GM19193 (cell line): Measurements from ENCODE around the gene CHML.

Experiments
- POLR2A ChIP-seq: IDR thresholded peaks from 4 replicates; pipeline ENCODE4 v1.6.1; 2011; ENCODE audit not compliant: insufficient read depth, insufficient read length; ENCODE audit errors: extremely low read depth

Gene CHML

GRCh38 chr1:241636291-241636690, 3.9 kb downstream of the CHML start:
- TF ChIP-seq POLR2A = no peak

GRCh38 chr1:241635556-241636152, 4.5 kb downstream of the CHML start:
- no peak for TF ChIP-seq POLR2A

DNA sequence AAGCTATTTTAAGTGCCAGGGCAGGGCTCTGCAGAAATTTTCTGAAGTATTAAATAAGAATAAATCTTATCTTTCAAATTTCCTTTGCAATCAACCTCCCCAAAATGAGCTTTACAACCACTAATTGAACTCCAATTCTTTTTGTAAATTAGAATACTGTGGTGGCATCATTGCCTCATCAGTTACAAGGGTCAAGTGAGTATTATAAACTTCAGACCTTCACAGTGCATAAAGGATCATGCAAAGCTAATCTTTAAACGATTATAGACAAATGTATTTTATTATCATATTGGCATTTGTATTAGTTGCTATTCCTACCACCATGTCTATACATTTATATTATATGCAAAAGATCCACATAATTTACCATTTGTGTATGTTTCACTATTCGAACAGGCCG, 7.2 kb downstream of the CHML start:
- no peak for TF ChIP-seq POLR2A

- no peak for TF ChIP-seq POLR2A
Measured at GRCh38 chr1:241631674-241632073, 8.5 kb downstream of the CHML start.

DNA sequence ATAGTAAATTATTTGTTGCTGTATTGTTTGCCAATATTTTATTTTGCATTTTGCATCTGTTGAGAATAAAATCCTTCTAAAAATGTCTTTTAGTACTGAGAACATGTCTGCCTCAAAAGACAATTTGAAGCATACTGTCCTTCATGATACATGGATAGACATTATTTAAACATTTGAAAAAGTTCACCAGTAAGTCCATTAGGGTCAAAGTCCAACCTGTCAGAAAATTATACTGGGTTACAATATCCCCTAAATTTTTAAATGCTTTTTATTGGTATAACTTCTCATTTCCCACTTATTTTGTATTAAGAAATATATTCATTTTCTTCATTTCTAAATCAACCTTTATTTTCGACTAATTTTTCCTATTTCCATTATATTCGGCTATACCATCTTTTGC, 9.3 kb downstream of the CHML start:
- no peak for TF ChIP-seq POLR2A

GRCh38 chr1:241630476-241630875, 9.7 kb downstream of the CHML start:
- TF ChIP-seq POLR2A = no peak

- no peak for TF ChIP-seq POLR2A
Measured at GRCh38 chr1:241630005-241630404, 10.2 kb downstream of the CHML start.

- no peak for TF ChIP-seq POLR2A
Measured at GRCh38 chr1:241627453-241628259, 12.5 kb downstream of the CHML start.

DNA sequence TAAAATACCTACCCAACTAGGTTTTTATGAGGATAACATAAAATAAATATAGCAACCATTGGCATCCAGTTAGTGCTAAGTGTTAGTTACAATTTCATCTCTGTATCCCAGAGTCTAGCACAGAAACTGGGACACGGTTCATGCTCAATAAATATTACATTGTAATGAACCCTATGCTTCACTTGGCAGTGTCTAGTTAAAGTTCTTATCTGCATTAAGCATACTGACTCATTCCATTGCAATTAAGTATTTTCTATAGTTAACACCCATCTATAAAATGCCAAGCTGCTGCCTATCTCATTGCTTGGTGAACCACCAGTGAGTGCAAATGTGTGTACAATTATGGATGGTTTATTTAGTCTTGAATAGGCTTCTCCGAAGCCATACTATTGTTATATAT, 15.2 kb downstream of the CHML start:
- TF ChIP-seq POLR2A = no peak

GRCh38 chr1:241622669-241623068, 17.5 kb downstream of the CHML start:
- TF ChIP-seq POLR2A = no peak

DNA sequence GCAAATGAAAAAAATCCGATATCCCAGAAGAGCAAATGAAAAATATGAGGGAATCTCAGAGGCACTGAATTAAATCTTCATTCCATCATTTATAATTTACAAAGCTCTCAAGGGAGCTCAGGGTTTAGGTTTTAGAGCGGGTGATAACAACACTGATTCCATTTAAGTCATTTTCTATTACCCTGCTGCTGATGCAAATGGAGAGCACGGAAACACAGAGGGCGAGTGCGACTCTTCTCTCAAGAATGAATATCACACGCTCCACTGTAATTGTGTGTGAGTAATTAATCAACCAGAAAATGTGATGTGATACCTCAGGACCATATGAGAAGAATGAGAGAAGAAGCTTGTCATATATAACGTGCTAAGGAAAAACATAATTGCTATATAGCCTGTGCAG, 22.7 kb downstream of the CHML start:
- no peak for TF ChIP-seq POLR2A

DNA sequence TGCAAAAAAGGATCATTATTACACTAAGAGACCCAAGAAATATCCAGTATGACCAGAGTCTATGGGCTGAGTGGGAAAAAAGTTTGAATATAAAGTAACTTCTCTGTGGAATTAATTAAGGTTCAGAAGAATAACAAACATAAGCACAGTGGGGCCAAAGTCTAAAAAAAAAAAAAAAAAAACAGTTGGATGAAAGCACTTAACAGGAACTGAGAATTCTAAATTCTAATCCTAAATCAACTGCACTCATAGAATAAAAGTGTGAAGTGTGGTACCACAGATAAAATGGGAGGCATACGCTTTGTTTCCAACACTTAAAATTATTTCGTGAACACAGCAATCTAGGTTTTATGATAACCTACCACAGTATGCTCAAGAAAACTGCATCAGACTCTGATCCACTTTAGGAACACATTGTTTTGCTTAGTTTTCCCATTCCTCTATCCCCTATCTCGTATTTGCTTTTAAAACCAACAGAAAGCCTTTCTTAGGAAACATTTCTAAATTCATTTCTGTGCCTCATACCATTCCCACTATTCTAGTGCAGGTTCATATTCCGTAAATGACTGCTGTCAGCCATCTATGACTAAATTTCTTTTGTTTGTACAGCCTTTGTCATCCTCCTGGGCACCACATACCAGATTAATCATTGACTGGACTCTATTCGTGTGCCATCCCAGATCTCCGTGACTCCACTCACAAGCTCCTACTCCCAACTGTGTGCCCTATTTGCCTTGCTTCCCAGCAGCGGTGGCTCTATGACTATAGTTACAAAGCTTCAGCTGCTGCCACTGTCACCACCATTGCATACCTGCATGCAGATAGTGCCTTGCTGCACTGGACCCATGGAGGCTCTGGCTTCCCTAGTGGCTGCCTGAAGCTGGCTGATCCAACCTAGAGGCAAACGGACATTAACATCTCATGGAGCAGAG, 24.9 kb downstream of the CHML start:
- TF ChIP-seq POLR2A = no peak

DNA sequence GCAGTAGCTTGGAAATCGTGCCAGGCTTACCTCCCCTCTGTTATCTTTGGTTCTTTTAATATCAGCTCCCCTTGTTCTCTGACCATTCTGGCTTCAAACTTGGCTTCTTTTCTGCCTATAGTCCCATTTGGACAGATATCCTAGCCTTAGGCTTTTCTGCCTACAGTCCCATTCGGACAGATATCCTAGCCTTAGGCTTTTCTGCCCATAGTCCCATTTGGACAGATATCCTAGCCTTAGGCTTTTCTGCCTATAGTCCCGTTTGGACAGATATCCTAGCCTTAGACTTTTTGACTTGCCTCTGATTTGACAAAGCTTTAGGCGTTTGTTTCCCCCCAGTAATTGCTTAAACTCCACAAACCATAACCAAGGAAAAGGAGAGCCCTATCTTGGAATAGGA, 25.6 kb downstream of the CHML start:
- no peak for TF ChIP-seq POLR2A

- TF ChIP-seq POLR2A = no peak
Measured at GRCh38 chr1:241614144-241614543, 26.0 kb downstream of the CHML start.
